ENCODE results near the gene TMCC1.
"Not testable (repeated sequence)": the region's sequence is repeated elsewhere in the genome, so short reads cannot be mapped to it uniquely, and the experiment has no call there.

Gene TMCC1

GRCh38 chr3:129665024-129665768 is 228.3 kb downstream of the TMCC1 start:
- H3K4me3 ChIP-seq (ENCODE audit: low read depth, low read length) = no peak overlapping the region
- peak; percentile 13 for DNase-seq (ENCODE audit: low read depth)

DNA sequence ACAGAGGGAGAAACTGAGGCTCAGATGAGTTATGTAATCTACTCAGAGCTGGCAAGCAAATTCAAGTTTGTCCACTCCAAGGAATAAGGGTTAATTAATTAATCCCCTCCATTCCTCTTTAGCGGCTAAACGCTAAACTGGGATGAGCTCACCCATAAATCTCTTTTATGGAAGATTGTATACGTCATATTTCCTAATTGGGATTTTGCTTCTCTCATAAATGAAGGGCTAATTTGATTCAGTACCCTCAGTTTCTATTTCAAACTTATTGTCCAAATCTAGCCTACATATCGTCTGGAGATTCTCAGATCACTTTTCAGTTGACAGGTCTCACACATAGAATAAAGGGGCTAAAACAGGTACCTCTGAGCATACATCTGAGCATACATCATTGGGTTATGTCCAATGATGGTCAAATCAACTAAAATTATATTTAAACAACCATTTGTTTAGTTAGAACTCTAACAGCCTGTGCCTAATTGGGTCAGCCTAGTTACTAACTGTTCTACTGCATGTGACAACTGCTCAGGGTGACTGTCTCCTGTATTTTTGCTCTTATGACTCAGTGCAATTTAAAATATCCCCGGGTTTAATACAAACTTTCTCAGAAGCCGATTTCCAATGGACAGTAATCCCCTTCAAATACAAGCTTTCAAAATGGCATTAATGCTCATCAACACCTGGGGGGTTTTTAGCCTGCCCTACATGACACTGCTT is 229.4 kb downstream of the TMCC1 start:
- no peak for DNase-seq (ENCODE audit: low read depth)
- H3K4me3 ChIP-seq (ENCODE audit: low read depth, low read length) = no peak overlapping the region

DNA sequence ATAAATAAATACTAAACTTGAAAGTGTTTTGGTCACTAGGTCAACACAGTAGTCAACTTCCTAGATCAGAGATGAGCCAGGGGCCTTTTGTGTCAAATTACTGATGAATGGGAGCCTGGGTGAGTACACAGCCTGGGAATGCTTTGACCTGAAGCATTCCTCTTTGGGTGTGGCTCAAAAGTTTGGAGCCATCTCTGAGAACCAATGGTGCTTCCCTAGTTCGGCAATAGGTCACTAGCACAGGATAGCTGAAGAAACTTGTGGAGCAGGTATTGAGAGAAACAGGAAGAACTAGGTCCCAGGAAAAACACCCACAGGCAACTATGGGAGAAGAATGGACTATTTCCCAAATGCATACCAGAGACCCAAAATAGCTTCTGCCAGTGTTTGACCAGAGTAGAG is 230.5 kb downstream of the TMCC1 start:
- DNase-seq (ENCODE audit: low read depth) = no peak
- H3K4me3 ChIP-seq (ENCODE audit: low read depth, low read length) = no peak overlapping the region

- no peak for DNase-seq (ENCODE audit: low read depth)
- no peak overlapping the region for H3K4me3 ChIP-seq (ENCODE audit: low read depth, low read length)
Observed at GRCh38 chr3:129662191-129662608, 231.3 kb downstream of the TMCC1 start.

- no peak for DNase-seq (ENCODE audit: low read depth)
Observed at GRCh38 chr3:129661766-129662165, 231.7 kb downstream of the TMCC1 start.

GRCh38 chr3:129658110-129658843 is 235.2 kb downstream of the TMCC1 start:
- DNase-seq (ENCODE audit: low read depth) = no peak
- no peak overlapping the region for H3K4me3 ChIP-seq (ENCODE audit: low read depth, low read length)

More at GRCh38 chr3:129661766-129662165, 231.7 kb downstream of the TMCC1 start:
- no peak overlapping the region for H3K4me3 ChIP-seq (ENCODE audit: low read depth, low read length)

- no peak for DNase-seq (ENCODE audit: low read depth)
- no peak overlapping the region for H3K4me3 ChIP-seq (ENCODE audit: low read depth, low read length)
Observed at GRCh38 chr3:129657261-129658046, 236.1 kb downstream of the TMCC1 start.

DNA sequence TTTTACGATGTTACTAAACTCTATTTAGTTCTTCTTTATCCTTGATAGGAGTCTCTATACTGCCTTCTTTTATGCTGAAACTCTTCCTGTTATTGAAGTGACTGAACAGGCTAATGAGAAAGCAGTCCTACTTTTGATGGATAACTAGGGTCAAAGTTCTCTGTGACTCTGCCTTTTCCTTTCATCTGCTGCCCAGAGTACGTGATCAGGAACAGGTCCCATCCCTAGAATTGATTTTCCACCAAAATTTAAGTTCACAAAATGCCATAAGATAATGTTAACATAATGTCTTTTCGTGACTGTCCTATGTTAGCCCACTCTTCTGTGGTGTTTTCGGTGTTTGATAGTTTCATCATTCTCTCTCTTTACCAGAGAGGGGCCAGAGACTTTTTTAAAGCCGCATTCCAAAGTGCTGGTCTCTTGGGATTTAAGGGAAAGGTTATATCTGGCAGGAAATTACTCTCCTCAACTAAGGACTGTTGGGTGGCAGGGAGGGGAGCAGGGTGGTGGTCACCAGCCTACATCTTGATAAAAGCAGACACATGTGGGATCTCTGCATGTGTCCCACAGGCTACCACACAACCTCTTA is 236.8 kb downstream of the TMCC1 start:
- no peak overlapping the region for H3K4me3 ChIP-seq (ENCODE audit: low read depth, low read length)
- DNase-seq (ENCODE audit: low read depth) = no peak

GRCh38 chr3:129655291-129655700 is 238.2 kb downstream of the TMCC1 start:
- H3K4me3 ChIP-seq (ENCODE audit: low read depth, low read length) = no peak overlapping the region
- DNase-seq (ENCODE audit: low read depth) = no peak

GRCh38 chr3:129654131-129654530 is 239.4 kb downstream of the TMCC1 start:
- peak; percentile 12 for DNase-seq (ENCODE audit: low read depth)
- H3K4me3 ChIP-seq (ENCODE audit: low read depth, low read length) = no peak overlapping the region

DNA sequence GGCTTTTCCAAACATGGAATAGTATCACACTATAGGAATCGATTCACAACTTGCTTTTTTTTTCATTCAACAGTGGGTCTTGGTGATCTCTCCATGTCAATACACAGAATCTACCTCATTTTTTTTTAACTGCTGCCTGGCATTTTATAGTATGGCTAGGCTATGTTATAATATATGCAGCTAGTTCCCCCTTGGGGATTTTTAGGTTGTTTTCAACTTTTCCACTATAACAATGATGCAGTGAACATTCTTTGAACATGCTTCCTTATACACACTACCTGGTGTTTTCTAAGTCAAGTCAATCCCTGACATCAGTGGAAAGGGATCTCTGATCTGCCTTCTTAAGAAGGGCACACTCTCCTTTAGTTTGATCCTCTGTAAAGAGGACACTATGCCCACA is 240.5 kb downstream of the TMCC1 start:
- no peak for DNase-seq (ENCODE audit: low read depth)
- H3K4me3 ChIP-seq (ENCODE audit: low read depth, low read length) = no peak overlapping the region

- DNase-seq (ENCODE audit: low read depth) = peak; percentile 58
- H3K4me3 ChIP-seq (ENCODE audit: low read depth, low read length) = no peak overlapping the region
Observed at GRCh38 chr3:129651435-129652202, 241.9 kb downstream of the TMCC1 start.

DNA sequence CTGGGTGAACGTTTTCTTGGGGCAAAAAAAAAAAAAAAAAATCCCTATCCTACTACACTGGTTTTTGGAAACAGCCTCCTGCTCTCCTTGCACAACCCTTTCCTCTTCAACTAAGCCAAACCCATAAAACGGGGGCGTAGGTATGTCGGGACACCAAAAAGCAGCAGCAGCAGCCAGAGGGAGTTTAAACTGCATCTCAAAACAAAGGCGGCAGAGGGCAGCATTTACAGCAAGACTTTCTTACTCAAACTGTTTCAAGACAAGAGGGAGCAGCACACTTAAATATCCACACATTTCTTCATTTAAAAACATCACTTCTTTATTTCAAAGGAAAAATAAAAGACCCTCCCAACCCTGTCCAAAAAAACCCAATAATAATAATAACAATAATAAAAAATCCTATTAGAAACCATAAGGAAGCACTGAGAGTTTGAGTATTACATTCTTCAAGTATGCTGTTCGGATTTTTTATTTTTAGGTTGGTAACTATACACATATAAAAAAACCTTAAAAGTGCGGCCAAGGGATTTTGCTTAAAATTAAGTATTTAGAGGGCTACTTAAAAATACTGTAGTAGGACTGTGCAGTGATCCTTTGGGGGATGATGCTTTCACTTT is 243.1 kb downstream of the TMCC1 start:
- peak; percentile 57 for DNase-seq (ENCODE audit: low read depth)
- no peak overlapping the region for H3K4me3 ChIP-seq (ENCODE audit: low read depth, low read length)

DNA sequence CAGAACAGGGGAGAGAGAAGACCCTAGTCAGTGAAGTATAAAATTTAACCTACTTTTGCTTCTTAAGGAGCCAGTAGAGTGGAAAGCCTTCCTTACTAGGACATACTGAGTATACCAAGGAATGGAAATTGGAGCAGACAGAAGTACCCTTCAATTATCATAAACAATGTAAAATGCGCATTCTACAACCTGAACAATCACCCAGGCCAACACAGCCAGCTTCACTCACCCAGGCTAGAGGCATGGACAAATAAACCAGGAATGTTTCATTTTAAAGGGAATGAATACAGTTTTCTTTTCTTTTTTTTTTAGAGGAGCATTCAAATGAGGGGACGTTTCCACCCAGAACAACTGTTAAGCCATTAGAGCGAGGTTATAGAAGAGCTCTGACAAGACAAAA is 245.1 kb downstream of the TMCC1 start:
- DNase-seq (ENCODE audit: low read depth) = no peak
- H3K4me3 ChIP-seq (ENCODE audit: low read depth, low read length) = no peak overlapping the region

DNA sequence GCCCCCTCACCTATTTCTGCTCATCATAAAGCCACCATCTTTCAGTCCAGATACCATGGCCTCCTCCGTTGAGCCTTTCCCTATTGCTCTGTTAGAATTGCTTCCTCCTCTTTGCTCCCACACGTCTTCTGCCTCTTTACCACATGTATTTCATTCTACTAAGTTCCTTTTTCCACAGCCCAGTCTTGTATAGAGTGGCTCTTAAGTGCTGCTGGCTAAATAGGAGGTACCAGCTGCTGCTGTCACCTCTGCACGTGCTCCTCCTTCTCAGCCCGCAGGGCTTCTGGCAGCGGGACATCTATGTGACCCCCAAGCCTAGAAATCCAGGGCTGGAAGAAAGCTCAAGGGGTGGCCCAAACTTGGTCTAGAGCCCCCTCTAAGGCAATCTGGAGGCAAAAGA is 248.2 kb downstream of the TMCC1 start:
- DNase-seq (ENCODE audit: low read depth) = no peak
- H3K4me3 ChIP-seq (ENCODE audit: low read depth, low read length) = no peak overlapping the region

- H3K4me3 ChIP-seq (ENCODE audit: low read depth, low read length) = no peak overlapping the region
- no peak for DNase-seq (ENCODE audit: low read depth)
Observed at GRCh38 chr3:129644836-129645235, 248.7 kb downstream of the TMCC1 start.

- H3K4me3 ChIP-seq (ENCODE audit: low read depth, low read length); DNase-seq (ENCODE audit: low read depth): not testable (repeated sequence)
Observed at GRCh38 chr3:129641567-129642260, 251.8 kb downstream of the TMCC1 start.
